ENCODE measurements around the gene HAVCR2.

The HAVCR2 gene

DNA sequence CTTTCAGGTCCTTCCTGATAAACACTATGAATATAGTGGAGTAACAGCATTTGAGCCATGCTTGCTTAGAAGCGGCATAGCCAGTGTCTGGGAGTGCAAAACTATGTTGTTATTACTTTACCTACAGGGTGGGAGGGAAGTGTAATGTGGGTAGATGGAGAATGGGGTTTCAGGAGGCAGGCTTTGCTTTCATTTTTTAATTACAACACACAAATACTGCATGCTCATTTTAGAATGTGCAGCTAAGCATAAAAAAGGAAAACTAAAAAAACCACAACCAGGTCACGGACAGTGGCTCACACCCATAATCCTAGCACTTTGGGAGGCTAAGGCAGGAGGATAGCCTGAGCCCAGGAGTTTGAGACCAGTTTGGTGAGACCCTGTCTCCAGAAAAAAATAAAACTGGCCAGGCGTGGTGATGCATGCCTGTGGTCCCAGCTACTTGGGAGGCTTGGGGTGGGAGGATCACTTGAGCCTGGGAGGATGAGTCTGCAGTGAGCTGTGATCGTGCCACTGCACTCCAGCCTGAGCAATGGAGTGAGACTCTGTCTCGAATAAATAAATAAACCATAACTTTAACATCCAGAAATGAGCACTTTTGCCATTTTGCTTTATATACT is 70.2 kb downstream of the HAVCR2 start:
- DNase-seq: no peak
